ENCODE measurements around the gene GYG1. TPM values are rescaled to one million over a fixed set of nuclear protein-coding genes. Genes with fewer than 3 reads are reported as not detected.

The GYG1 gene
- total and polyA plus RNA-seq, 2 of the 8 experiments (the other 6 are each of a cell fraction or from before 2014, with no cell fraction given): 19.4 to 34.2 TPM

DNA sequence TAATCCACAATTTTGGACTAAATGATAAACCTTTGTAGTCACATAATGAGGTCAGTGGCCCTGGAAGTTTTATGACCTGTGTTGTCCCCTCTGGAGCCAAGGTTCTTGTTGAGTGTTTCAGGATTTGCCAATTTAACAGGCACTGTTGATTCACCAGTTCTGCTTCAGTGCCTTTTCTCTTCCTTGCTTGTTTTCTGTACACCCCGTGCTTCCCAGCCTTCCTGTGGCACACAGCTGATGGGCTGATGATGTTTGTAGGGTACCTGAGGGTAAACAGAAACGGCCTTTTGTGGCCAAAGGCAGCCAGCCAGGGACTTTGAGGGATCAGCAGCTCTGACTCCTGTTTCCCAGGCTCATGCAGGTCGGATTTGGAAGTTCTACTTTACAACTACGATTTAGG, 13.3 kb downstream of the GYG1 start (continued):
- TF ChIP-seq KDM4A (IDR thresholded peaks at IDR 0.05; ENCODE audit: low read depth, low read length, severe bottlenecking): no peak
- no peak for TF ChIP-seq ZNF274 (IDR thresholded peaks at IDR 0.05; ENCODE audit: borderline replicate concordance, extremely low read depth, low read length)
- TF ChIP-seq KDM5A (IDR thresholded peaks at IDR 0.05; ENCODE audit: low read length): no peak
- TF ChIP-seq POLR2AphosphoS5 (IDR thresholded peaks at IDR 0.05; ENCODE audit: low read depth, low read length): no peak
- no peak for TF ChIP-seq USF2 (IDR thresholded peaks at IDR 0.05; ENCODE audit: low read length)
